Sigmoid colon (tissue), 7 donors: ENCODE results near the gene ADD1. TPM values are rescaled to one million over a fixed set of nuclear protein-coding genes. Genes with fewer than 3 reads are reported as not detected.

Experiments
- DNase-seq: peaks from one replicate; pipeline ENCODE4 v3.0.0-alpha.2; 2019
- H3K27ac ChIP-seq, 4 donors: fragments of 200-600 bp; sonication (generic); one replicate each; pipeline ENCODE4 v1.5.1; 2016 to 2019; ENCODE audit warnings: mild to moderate bottlenecking in 1 of 4
- H3K27me3 ChIP-seq, 3 donors: fragments of 200-600 bp; sonication (generic); one replicate each; pipeline ENCODE4 v1.5.1; 2019; ENCODE audit warnings: mild to moderate bottlenecking in 1 of 3
- H3K36me3 ChIP-seq, 4 donors: fragments of 200-600 bp; sonication (generic); one replicate each; pipeline ENCODE4 v1.5.1; 2016 to 2019
- H3K4me1 ChIP-seq, 4 donors: fragments of 200-600 bp; sonication (generic); one replicate each; pipeline ENCODE4 v1.5.1; 2017 to 2019
- H3K4me3 ChIP-seq, 4 donors: fragments of 200-600 bp; sonication (generic); one replicate each; pipeline ENCODE4 v1.5.1; 2017 to 2019; ENCODE audit warnings: mild to moderate bottlenecking in 2 of 4, moderate library complexity in 1 of 4
- H3K9me3 ChIP-seq, 4 donors: fragments of 200-600 bp in 3 of 4; sonication (generic) in 3 of 4; one replicate each; pipeline versions ENCODE4 v1.5.1 to v1.6.1; 2013 to 2019
- EP300 ChIP-seq, 4 donors: sonication (generic); formaldehyde crosslinking; IDR thresholded peaks; one replicate each; pipeline ENCODE4 v1.6.1; 2017; ENCODE audit warnings: antibody characterized with exemption in 4 of 4
- POLR2A ChIP-seq, 2 donors: fragments of 450-650 bp; IDR thresholded peaks; one replicate each; pipeline ENCODE4 v1.6.1; 2016; ENCODE audit warnings: antibody characterized with exemption in 2 of 2, mild to moderate bottlenecking in 2 of 2, moderate library complexity in 2 of 2
- POLR2AphosphoS5 ChIP-seq, 4 donors: sonication (generic); formaldehyde crosslinking; IDR thresholded peaks; one replicate each; pipeline ENCODE4 v1.6.1; 2017; ENCODE audit warnings: antibody characterized with exemption in 4 of 4
- WGBS, 2 donors: extraction: QIAGEN DNeasy Blood & Tissue Kit; methylation state at CpG; one replicate each; pipeline ENCODE4 v1.1.7; 2013; 5-methylcytosine and 5-hydroxymethylcytosine counted together
- intact Hi-C: fragments of 100-400 bp; cut with DNase I; formaldehyde crosslinking; loops from one replicate; pipeline ENCODE4 v1.15.1; 2023
- polyA plus RNA-seq, 3 donors: library from polyadenylated mRNA; stranded (reverse); fragments of 200-250 nt; gene quantifications; one replicate each; pipeline ENCODE4 v1.2.3, GENCODE V29; 2013
- total RNA-seq, 4 donors: library from RNA; depleted of rRNA; stranded (reverse); fragments of >200 nt; gene quantifications; one replicate each; pipeline ENCODE4 v1.1.0, GENCODE V29; 2016
- TF ChIP-seq, protein P1 (sequence below), 4 experiments: fragments of 450-650 bp in 3 of 4; fragments of 200-600 bp in 1 of 4; IDR thresholded peaks; one replicate each; pipeline ENCODE4 v1.5.1; 2016 to 2019; ENCODE audit warnings: antibody characterized with exemption in 4 of 4, mild to moderate bottlenecking in 3 of 4, moderate library complexity in 2 of 4
- donor health status: healthy with polysubstance abuse.
- donor health status: Bipolar disorder and iron deficiency.
- donor health status: healthy.

The ADD1 gene
- total and polyA plus RNA-seq, 7 donors: 113 to 378 (median 166) TPM

DNA sequence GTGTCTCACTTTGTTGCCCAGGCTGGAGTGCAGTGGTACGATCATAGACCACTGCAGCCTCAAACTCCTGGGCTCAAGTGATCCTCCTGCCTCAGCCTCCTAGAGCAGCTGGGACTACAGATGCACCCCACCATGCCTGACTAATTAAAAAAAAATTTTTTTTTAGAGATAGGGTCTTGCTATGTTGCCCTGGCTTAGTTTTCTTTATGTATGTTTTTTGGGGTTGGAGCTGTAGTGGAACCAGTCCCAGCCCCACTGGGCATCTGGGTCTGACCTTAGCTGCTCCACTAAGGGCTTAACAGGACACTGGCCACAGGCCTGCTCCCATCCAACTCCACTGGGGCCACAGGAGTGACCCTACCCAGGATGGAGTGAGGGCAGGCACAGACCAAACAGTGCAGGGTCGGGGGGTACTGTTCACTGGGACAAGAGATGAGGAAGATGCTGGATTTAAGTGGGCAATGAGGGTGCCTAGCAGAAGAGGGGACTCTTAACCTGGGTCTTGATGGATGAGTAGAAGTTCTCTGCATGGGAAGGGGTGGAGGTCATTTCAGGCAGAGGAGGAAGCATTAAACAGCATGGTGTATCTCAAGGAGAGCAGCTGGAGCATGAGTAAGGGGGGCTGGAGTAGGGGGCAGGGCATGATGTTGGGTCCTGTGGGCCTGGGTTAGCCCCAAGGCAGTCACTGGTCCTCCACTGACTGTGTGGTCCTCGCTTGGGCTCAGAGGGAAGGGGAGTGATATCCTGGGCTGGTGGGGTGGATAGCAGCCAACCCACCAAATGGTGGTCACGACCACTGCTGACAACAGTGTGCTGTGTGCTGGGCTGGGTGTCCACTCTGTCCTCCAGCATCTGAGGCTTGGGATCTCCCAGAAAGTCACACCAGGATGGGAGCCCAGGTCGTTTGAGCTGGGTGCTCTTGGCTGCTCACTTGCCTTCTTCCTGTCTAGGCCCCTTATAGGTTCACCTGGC is 24.1 kb upstream of the ADD1 start:
- Histone ChIP-seq H3K4me3 (no peak overlapping the region), H3K27ac (no peak overlapping the region), H3K4me1 (peaks cover 0 to 22% (median 14%) of the 10 kb centered on the region in 4 donors), H3K36me3 (peaks cover 0 to 28% (median 0%) of the 10 kb centered on the region in 4 donors), H3K27me3 (no peaks in the 10 kb centered on the region), H3K9me3 (no peaks in the 10 kb centered on the region)
- TF ChIP-seq POLR2AphosphoS5 (IDR thresholded peaks at IDR 0.05): no peak
- no peak for TF ChIP-seq POLR2A (IDR thresholded peaks at IDR 0.05)
- no peak for TF ChIP-seq EP300 (IDR thresholded peaks at IDR 0.05)
- TF ChIP-seq, protein P1, sequence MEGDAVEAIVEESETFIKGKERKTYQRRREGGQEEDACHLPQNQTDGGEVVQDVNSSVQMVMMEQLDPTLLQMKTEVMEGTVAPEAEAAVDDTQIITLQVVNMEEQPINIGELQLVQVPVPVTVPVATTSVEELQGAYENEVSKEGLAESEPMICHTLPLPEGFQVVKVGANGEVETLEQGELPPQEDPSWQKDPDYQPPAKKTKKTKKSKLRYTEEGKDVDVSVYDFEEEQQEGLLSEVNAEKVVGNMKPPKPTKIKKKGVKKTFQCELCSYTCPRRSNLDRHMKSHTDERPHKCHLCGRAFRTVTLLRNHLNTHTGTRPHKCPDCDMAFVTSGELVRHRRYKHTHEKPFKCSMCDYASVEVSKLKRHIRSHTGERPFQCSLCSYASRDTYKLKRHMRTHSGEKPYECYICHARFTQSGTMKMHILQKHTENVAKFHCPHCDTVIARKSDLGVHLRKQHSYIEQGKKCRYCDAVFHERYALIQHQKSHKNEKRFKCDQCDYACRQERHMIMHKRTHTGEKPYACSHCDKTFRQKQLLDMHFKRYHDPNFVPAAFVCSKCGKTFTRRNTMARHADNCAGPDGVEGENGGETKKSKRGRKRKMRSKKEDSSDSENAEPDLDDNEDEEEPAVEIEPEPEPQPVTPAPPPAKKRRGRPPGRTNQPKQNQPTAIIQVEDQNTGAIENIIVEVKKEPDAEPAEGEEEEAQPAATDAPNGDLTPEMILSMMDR (IDR thresholded peaks at IDR 0.05): no peak
- WGBS, 2 donors: 83 to 85% methylated on average over 5 of the region's 5 CpGs
- DNase-seq: no peak
- intact Hi-C loops: no loop called here

DNA sequence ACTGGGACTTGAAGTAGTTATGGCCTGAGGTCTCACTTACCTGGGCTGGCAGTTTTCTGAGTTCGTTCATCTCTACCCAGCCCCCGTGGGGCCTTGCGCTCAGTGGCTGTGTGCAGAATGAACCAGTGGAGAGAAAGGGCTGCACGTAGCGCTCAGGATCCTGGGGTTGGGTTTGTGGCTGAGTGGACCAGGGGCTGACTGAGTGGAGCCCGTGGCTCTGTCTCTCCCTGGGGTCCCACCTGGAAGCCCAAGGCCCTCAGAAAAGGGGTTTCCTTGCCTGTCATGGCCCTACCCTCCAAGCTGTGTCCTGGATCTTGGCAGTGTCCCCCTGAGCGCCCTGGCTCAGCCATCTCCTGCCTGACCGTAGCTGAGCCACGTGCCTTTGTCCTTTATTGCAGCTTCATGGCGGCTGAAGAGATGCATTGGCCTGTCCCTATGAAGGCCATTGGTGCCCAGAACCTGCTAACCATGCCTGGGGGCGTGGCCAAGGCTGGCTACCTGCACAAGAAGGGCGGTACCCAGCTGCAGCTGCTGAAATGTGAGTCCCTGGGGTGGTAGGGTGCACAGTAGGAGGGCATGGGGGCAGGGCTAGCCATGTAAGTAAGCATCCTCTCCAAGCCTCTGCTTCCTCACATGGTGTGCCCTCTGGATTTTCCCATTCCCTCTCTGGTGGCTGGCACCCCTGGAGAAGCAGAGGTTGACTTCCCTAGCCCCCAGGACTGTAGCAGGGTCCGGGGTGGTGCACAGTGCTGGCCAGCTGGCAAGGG is 23.2 kb upstream of the ADD1 start:
- Histone ChIP-seq H3K27me3 (no peaks in the 10 kb centered on the region), H3K36me3 (peaks cover 0 to 37% (median 0%) of the 10 kb centered on the region in 4 donors), H3K9me3 (no peaks in the 10 kb centered on the region), H3K4me3 (no peak overlapping the region), H3K4me1 (peaks cover 0 to 22% (median 14%) of the 10 kb centered on the region in 4 donors), H3K27ac (no peak overlapping the region)
- WGBS, 2 donors: 83 to 87% methylated on average over 13 of the region's 13 CpGs
- TF ChIP-seq EP300 (IDR thresholded peaks at IDR 0.05): no peak
- intact Hi-C loops: no loop called here
- no peak for DNase-seq

GRCh38 chr4:2822461-2823300 is 21.0 kb upstream of the ADD1 start:
- H3K9me3 ChIP-seq: no peaks in the 10 kb centered on the region
- peaks cover 0 to 45% (median 0%) of the 10 kb centered on the region in 4 donors for H3K36me3 ChIP-seq
- no peak overlapping the region for H3K4me3 ChIP-seq
- 91% methylated on average over 23 of the region's 23 CpGs for WGBS, 2 donors
- intact Hi-C loops: no loop called here
- TF ChIP-seq, protein P1 (IDR thresholded peaks at IDR 0.05): no peak
- no peak for TF ChIP-seq POLR2AphosphoS5 (IDR thresholded peaks at IDR 0.05)
- no peak for TF ChIP-seq POLR2A (IDR thresholded peaks at IDR 0.05)
- no peak for TF ChIP-seq EP300 (IDR thresholded peaks at IDR 0.05)
- no peak overlapping the region for H3K27ac ChIP-seq
- H3K27me3 ChIP-seq: no peaks in the 10 kb centered on the region
- peak; percentile 58 for DNase-seq
- H3K4me1 ChIP-seq: peaks cover 0 to 14% (median 10%) of the 10 kb centered on the region in 4 donors

GRCh38 chr4:2823301-2823670 is 20.4 kb upstream of the ADD1 start:
- peaks cover 0 to 49% (median 0%) of the 10 kb centered on the region in 4 donors for H3K36me3 ChIP-seq
- H3K9me3 ChIP-seq: no peaks in the 10 kb centered on the region
- intact Hi-C loops: no loop called here
- H3K27ac ChIP-seq: no peak overlapping the region
- H3K4me3 ChIP-seq: no peak overlapping the region
- 91 to 95% methylated on average over 4 of the region's 4 CpGs for WGBS, 2 donors
- no peaks in the 10 kb centered on the region for H3K27me3 ChIP-seq
- H3K4me1 ChIP-seq: peaks cover 0 to 10% (median 7%) of the 10 kb centered on the region in 4 donors
- DNase-seq: peak; percentile 65
- TF ChIP-seq POLR2AphosphoS5 (IDR thresholded peaks at IDR 0.05) (no peak), EP300 (IDR thresholded peaks at IDR 0.05) (no peak), POLR2A (IDR thresholded peaks at IDR 0.05) (no peak)
- TF ChIP-seq, protein P1 (IDR thresholded peaks at IDR 0.05): no peak
